ENCODE measurements around the gene BGLAP.

The BGLAP gene

DNA sequence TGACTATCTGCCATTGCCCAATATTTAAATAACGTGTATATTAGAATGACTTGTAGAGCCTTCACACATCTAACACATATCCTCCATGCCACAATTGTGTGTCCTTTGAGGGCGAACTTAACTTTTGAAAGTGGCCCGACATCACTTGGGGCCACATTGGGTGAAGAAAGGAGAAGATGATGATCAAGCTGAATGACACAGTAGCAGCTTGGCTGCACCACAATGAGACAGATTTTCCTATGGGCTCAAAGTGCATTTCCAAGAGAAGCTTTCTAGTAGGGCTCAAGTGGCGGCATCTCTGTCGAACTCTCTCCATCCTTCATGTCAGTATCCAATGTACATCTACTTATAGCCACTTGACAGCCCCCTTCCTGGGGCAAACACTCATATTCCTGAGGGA, 3.7 kb upstream of the BGLAP start:
- H3K36me3 ChIP-seq (ENCODE audit: insufficient read depth): no peaks in the 10 kb centered on the region

DNA sequence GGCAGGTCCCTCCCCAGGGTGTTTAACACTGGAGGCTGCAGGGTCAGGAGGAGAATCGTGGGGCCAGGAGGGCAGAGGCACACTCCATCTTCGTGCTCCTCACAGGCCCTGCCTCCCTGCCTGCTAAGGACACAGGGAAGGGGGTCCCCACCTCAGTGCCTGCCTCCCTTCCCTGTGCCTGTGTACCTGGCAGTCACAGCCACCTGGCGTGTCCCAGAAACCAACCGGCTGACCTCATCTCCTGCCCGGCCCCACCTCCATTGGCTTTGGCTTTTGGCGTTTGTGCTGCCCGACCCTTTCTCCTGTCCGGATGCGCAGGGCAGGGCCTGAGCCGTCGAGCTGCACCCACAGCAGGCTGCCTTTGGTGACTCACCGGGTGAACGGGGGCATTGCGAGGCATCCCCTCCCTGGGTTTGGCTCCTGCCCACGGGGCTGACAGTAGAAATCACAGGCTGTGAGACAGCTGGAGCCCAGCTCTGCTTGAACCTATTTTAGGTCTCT, 623 bp upstream of the BGLAP start:
- no peaks in the 10 kb centered on the region for H4K20me1 ChIP-seq (ENCODE audit: insufficient read depth)
- no peak overlapping the region for H3K27ac ChIP-seq
- no peak overlapping the region for H3K9ac ChIP-seq
- H3K79me2 ChIP-seq (ENCODE audit: insufficient read depth, low read depth): no peaks in the 10 kb centered on the region
- H3K4me3 ChIP-seq (IDR thresholded peaks at IDR 0.05; ENCODE audit: insufficient read depth, low read depth, low read length): no peak overlapping the region
- H3K36me3 ChIP-seq (ENCODE audit: insufficient read depth): no peaks in the 10 kb centered on the region
- H3K4me2 ChIP-seq: no peak overlapping the region
- no peaks in the 10 kb centered on the region for H3K4me1 ChIP-seq (ENCODE audit: low read depth, poor library complexity, severe bottlenecking)
- no peak overlapping the region for H2AFZ ChIP-seq (ENCODE audit: low read depth)
- no peaks in the 10 kb centered on the region for H3K27me3 ChIP-seq (ENCODE audit: insufficient read depth, low read depth)
- TF ChIP-seq, protein P1, sequence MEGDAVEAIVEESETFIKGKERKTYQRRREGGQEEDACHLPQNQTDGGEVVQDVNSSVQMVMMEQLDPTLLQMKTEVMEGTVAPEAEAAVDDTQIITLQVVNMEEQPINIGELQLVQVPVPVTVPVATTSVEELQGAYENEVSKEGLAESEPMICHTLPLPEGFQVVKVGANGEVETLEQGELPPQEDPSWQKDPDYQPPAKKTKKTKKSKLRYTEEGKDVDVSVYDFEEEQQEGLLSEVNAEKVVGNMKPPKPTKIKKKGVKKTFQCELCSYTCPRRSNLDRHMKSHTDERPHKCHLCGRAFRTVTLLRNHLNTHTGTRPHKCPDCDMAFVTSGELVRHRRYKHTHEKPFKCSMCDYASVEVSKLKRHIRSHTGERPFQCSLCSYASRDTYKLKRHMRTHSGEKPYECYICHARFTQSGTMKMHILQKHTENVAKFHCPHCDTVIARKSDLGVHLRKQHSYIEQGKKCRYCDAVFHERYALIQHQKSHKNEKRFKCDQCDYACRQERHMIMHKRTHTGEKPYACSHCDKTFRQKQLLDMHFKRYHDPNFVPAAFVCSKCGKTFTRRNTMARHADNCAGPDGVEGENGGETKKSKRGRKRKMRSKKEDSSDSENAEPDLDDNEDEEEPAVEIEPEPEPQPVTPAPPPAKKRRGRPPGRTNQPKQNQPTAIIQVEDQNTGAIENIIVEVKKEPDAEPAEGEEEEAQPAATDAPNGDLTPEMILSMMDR (conservative IDR thresholded peaks at IDR 0.05; ENCODE audit: low read depth, low read length): no peak

More for the DNA sequence above, 3.7 kb upstream of the BGLAP start:
- H3K27ac ChIP-seq: no peak overlapping the region
- peaks cover 7% of the 10 kb centered on the region for H3K4me1 ChIP-seq (ENCODE audit: low read depth, poor library complexity, severe bottlenecking)
- H4K20me1 ChIP-seq (ENCODE audit: insufficient read depth): no peaks in the 10 kb centered on the region
- H2AFZ ChIP-seq (ENCODE audit: low read depth): no peak overlapping the region
- H3K9ac ChIP-seq: no peak overlapping the region
- H3K79me2 ChIP-seq (ENCODE audit: insufficient read depth, low read depth): no peaks in the 10 kb centered on the region
- TF ChIP-seq, protein P1 (conservative IDR thresholded peaks at IDR 0.05; ENCODE audit: low read depth, low read length): no peak
- no peaks in the 10 kb centered on the region for H3K27me3 ChIP-seq (ENCODE audit: insufficient read depth, low read depth)
- no peak overlapping the region for H3K4me3 ChIP-seq (IDR thresholded peaks at IDR 0.05; ENCODE audit: insufficient read depth, low read depth, low read length)
- no peak overlapping the region for H3K4me2 ChIP-seq

DNA sequence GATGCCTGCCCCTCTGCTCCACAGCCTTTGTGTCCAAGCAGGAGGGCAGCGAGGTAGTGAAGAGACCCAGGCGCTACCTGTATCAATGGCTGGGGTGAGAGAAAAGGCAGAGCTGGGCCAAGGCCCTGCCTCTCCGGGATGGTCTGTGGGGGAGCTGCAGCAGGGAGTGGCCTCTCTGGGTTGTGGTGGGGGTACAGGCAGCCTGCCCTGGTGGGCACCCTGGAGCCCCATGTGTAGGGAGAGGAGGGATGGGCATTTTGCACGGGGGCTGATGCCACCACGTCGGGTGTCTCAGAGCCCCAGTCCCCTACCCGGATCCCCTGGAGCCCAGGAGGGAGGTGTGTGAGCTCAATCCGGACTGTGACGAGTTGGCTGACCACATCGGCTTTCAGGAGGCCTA, 754 bp downstream of the BGLAP start:
- no peak overlapping the region for H3K9ac ChIP-seq
- H3K4me1 ChIP-seq (ENCODE audit: low read depth, poor library complexity, severe bottlenecking): no peaks in the 10 kb centered on the region
- TF ChIP-seq, protein P1 (conservative IDR thresholded peaks at IDR 0.05; ENCODE audit: low read depth, low read length): no peak
- no peak overlapping the region for H3K27ac ChIP-seq
- no peak overlapping the region for H3K4me2 ChIP-seq
- H3K36me3 ChIP-seq (ENCODE audit: insufficient read depth): no peaks in the 10 kb centered on the region
- no peaks in the 10 kb centered on the region for H3K79me2 ChIP-seq (ENCODE audit: insufficient read depth, low read depth)
- H4K20me1 ChIP-seq (ENCODE audit: insufficient read depth): no peaks in the 10 kb centered on the region
- H2AFZ ChIP-seq (ENCODE audit: low read depth): no peak overlapping the region
- no peak overlapping the region for H3K4me3 ChIP-seq (IDR thresholded peaks at IDR 0.05; ENCODE audit: insufficient read depth, low read depth, low read length)
- H3K27me3 ChIP-seq (ENCODE audit: insufficient read depth, low read depth): no peaks in the 10 kb centered on the region

DNA sequence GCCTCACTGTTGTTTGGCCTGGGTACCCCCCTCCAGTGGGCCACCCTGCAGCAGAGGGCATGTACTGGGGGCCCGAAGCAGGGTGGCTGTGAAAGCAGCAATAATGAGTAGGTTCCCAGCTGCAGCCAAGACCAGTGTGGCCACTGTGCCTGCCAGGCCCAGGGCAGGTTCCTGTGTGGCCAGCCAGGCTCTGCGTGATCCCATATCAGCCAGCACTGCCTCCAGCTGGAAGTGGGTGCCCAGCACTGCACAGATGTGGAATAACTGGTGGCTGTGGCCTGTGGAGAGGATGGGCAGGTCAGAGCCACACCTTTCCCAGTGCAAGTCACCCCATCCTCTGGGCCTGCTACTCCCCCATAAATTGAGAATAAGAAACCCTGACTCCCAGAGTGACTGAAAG, 2.1 kb downstream of the BGLAP start:
- no peaks in the 10 kb centered on the region; the same call in 1 of the 2 replicates for H3K36me3 ChIP-seq (ENCODE audit: insufficient read depth)
- H3K4me1 ChIP-seq (ENCODE audit: low read depth, poor library complexity, severe bottlenecking): no peaks in the 10 kb centered on the region
- no peak overlapping the region for H3K4me3 ChIP-seq (IDR thresholded peaks at IDR 0.05; ENCODE audit: insufficient read depth, low read depth, low read length)
- no peak overlapping the region for H2AFZ ChIP-seq (ENCODE audit: low read depth)
- H4K20me1 ChIP-seq (ENCODE audit: insufficient read depth): no peaks in the 10 kb centered on the region
- no peaks in the 10 kb centered on the region for H3K79me2 ChIP-seq (ENCODE audit: insufficient read depth, low read depth)
- TF ChIP-seq, protein P1 (conservative IDR thresholded peaks at IDR 0.05; ENCODE audit: low read depth, low read length): no peak
- H3K27me3 ChIP-seq (ENCODE audit: insufficient read depth, low read depth): no peaks in the 10 kb centered on the region
- H3K27ac ChIP-seq: no peak overlapping the region; the same call in 1 of the 2 replicates
- H3K4me2 ChIP-seq: no peak overlapping the region
- no peak overlapping the region for H3K9ac ChIP-seq
